ENCODE measurements around the gene PBX1. TPM values are rescaled to one million over a fixed set of nuclear protein-coding genes. Genes with fewer than 3 reads are reported as not detected.

The PBX1 gene
- total RNA-seq, 4 donors from 2014 or later = 14.4 to 34.6 (median 22.0) TPM

DNA sequence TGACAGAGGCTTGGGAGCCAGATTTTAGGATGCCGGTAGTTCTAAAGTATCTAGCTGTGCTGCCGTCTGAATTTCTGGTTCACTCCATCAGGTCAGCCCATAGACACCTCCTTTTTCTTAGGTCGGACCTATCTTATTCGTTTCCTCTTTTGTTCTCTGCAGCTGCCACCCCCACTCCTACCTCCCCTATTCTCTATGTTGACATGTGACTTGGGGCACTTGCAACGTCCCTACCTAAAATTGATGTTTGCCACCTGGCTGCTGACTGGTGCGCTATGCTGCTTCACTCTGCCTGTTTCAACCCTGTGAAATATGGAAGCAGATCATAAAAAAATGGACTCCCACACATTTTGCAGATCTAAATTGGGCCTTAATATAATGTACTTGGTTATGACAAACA lies 55.3 kb downstream of the PBX1 start:
- no peak for TF ChIP-seq CTCF (IDR thresholded peaks at IDR 0.05)
- TF ChIP-seq EP300 (IDR thresholded peaks at IDR 0.05) = no peak
- no peak for TF ChIP-seq POLR2A (IDR thresholded peaks at IDR 0.05)
- TF ChIP-seq POLR2AphosphoS5 (IDR thresholded peaks at IDR 0.05) = no peak

GRCh38 chr1:164617377-164618201 lies 58.6 kb downstream of the PBX1 start:
- H3K4me3 ChIP-seq = no peak overlapping the region
- no peaks in the 10 kb centered on the region for H3K27me3 ChIP-seq
- TF ChIP-seq POLR2AphosphoS5 (IDR thresholded peaks at IDR 0.05) = no peak
- no peak for TF ChIP-seq EP300 (IDR thresholded peaks at IDR 0.05)
- no peak for TF ChIP-seq POLR2A (IDR thresholded peaks at IDR 0.05)
- peak in 1 of 2 donors; percentile 12 for TF ChIP-seq CTCF (IDR thresholded peaks at IDR 0.05)
- DNase-seq (ENCODE audit: low spot score in 2 of 2) = no peak
- no peaks in the 10 kb centered on the region for H3K36me3 ChIP-seq
- WGBS = 72% methylated on average over 7 of the region's 7 CpGs
- H3K4me1 ChIP-seq = peaks cover 65% of the 10 kb centered on the region
- no peak overlapping the region for H3K27ac ChIP-seq
- H3K9me3 ChIP-seq = no peaks in the 10 kb centered on the region

More for the DNA sequence above, 55.3 kb downstream of the PBX1 start:
- Histone ChIP-seq H3K4me1 (peaks cover 80% of the 10 kb centered on the region), H3K9me3 (no peaks in the 10 kb centered on the region), H3K27me3 (no peaks in the 10 kb centered on the region), H3K36me3 (no peaks in the 10 kb centered on the region), H3K27ac (no peak overlapping the region), H3K4me3 (no peak overlapping the region)
- DNase-seq (ENCODE audit: low spot score in 2 of 2) = no peak
- WGBS = 92% methylated on average over 6 of the region's 6 CpGs

DNA sequence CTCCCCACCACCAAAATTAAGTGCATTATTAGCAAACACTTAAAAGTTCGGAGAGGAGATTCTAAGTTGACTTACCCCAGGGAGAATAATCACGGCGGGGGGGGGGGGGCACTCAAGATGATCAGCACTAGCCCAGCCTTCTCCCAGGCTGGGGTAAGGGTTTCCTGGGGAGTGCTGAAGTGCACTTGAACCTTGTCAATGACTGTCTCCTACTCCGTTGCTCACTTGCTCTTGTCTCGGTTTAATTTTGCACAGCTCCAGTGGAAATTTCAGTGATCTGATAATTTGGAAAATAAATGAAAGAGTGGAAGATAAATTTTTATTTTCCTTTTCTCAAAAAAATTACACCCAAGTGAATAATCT lies 59.2 kb downstream of the PBX1 start:
- no peak for DNase-seq (ENCODE audit: low spot score in 2 of 2)
- H3K27ac ChIP-seq = peak overlapping the region; percentile 34
- H3K36me3 ChIP-seq = no peaks in the 10 kb centered on the region
- H3K27me3 ChIP-seq = no peaks in the 10 kb centered on the region
- H3K4me1 ChIP-seq = peaks cover 63% of the 10 kb centered on the region
- H3K9me3 ChIP-seq = no peaks in the 10 kb centered on the region
- no peak overlapping the region for H3K4me3 ChIP-seq
- TF ChIP-seq POLR2A (IDR thresholded peaks at IDR 0.05) (no peak), POLR2AphosphoS5 (IDR thresholded peaks at IDR 0.05) (no peak), CTCF (IDR thresholded peaks at IDR 0.05) (no peak)
- 74% methylated on average over 4 of the region's 5 CpGs for WGBS

- H3K36me3 ChIP-seq = no peaks in the 10 kb centered on the region
- peak overlapping the region; percentile 34 for H3K27ac ChIP-seq
- H3K4me3 ChIP-seq = no peak overlapping the region
- no peak for DNase-seq (ENCODE audit: low spot score in 2 of 2)
- H3K4me1 ChIP-seq = peaks cover 58% of the 10 kb centered on the region
- WGBS = 16% methylated on average over 3 of the region's 3 CpGs
- TF ChIP-seq CTCF (IDR thresholded peaks at IDR 0.05) (no peak), POLR2A (IDR thresholded peaks at IDR 0.05) (no peak), EP300 (IDR thresholded peaks at IDR 0.05) (no peak), POLR2AphosphoS5 (IDR thresholded peaks at IDR 0.05) (no peak)
- H3K27me3 ChIP-seq = no peaks in the 10 kb centered on the region
- no peaks in the 10 kb centered on the region for H3K9me3 ChIP-seq
Observed at GRCh38 chr1:164619006-164619784, 60.2 kb downstream of the PBX1 start.
